Heart right ventricle (tissue), 16 donors: Measurements from ENCODE around the gene PROP1. TPM values are rescaled to one million over a fixed set of nuclear protein-coding genes. Genes with fewer than 3 reads are reported as not detected.
"Not testable (repeated sequence)": the region's sequence is repeated elsewhere in the genome, so short reads cannot be mapped to it uniquely, and the experiment has no call there.

ENCODE experiments used
- ATAC-seq, 8 donors: fragments of 200-7000 bp; cut with Tn5 transposase; one replicate each; pipeline ENCODE4 v1.9.1; 2020; ENCODE audit warnings: mild to moderate bottlenecking in 8 of 8, moderate library complexity in 8 of 8, moderate number of reproducible peaks in 1 of 8
- DNase-seq, 2 donors: peaks; one replicate each; pipeline ENCODE4 v3.0.0-alpha.2; 2020
- H3K27ac ChIP-seq, 10 donors: fragments of 200-600 bp; sonication (generic) in 2 of 10; one replicate each; pipeline versions ENCODE4 v1.5.0 to v1.8.0; 2020 to 2022; ENCODE audit warnings: mild to moderate bottlenecking in 3 of 10
- H3K27me3 ChIP-seq, 7 donors: fragments of 200-600 bp; one replicate each; pipeline ENCODE4 v1.8.0; 2021 to 2022; ENCODE audit warnings: mild to moderate bottlenecking in 2 of 7
- H3K36me3 ChIP-seq, 9 donors: fragments of 200-600 bp; sonication (generic) in 1 of 9; one replicate each; pipeline versions ENCODE4 v1.5.0 to v1.8.0; 2020 to 2022; ENCODE audit warnings: mild to moderate bottlenecking in 2 of 9
- H3K4me1 ChIP-seq, 9 donors: fragments of 200-600 bp; sonication (generic) in 1 of 9; one replicate each; pipeline versions ENCODE4 v1.5.0 to v1.8.0; 2020 to 2022; ENCODE audit warnings: mild to moderate bottlenecking in 4 of 9
- H3K4me3 ChIP-seq, 10 donors: fragments of 200-600 bp; sonication (generic) in 2 of 10; one replicate each; pipeline versions ENCODE4 v1.5.0 to v1.8.0; 2020 to 2022; ENCODE audit warnings: mild to moderate bottlenecking in 7 of 10, moderate library complexity in 2 of 10
- H3K9me3 ChIP-seq, 11 donors: fragments of 200-600 bp in 10 of 11; sonication (generic) in 2 of 11; one replicate each; pipeline versions ENCODE4 v1.5.0 to v1.8.0; 2013 to 2022; ENCODE audit warnings: mild to moderate bottlenecking in 2 of 11, control low read depth in 1 of 11, moderate library complexity in 1 of 11
- WGBS, 2 donors: extraction: QIAGEN DNeasy Blood & Tissue Kit; methylation state at CpG; one replicate each; pipeline ENCODE4 v1.1.7; 2013; ENCODE audit warnings: inconsistent platforms in 1 of 2; 5-methylcytosine and 5-hydroxymethylcytosine counted together
- intact Hi-C, 10 donors: fragments of 100-400 bp; cut with DNase I; formaldehyde crosslinking; loops; one replicate each; pipeline versions ENCODE4 v1.11.1 to v1.14.2; 2022
- polyA plus RNA-seq, 2 donors: library from polyadenylated mRNA; stranded (reverse); fragments of 200-250 nt; gene quantifications; one replicate each; pipeline ENCODE4 v1.2.3, GENCODE V29; 2013
- total RNA-seq, 10 donors: library from RNA; stranded (reverse); fragmentation: NEBNext Ultra II Directional in 3 of 10; extraction: Animal tissue kit (Norgen Biotek cat#: 25700) in 3 of 10; gene quantifications; one replicate each; pipeline versions ENCODE4 v1.2.1 to v1.2.4, GENCODE V29; 2021 to 2023
- donor health status: Arrhythmogenic right ventricular cardiomyopathy.
- donor health status: ischemic (EF 13 %, LVEDD 7.1; RV severe dilation, severe dysfunction).
- donor health status: healthy with polysubstance abuse.
- donor health status: DM: no; HTN: yes; CAD: no.
- donor health status: DM: no; HTN: no; CAD: no.
- donor health status: ischemic (EF 25% LVEDD 6.9; RV normal size, moderate dysfunction).
- donor health status: ischemic (EF 25% LVEDD 5.7; RV mildly dilated, moderate dysfunction).
- donor health status: healthy.
- donor health status: DM: yes; HTN: yes; CAD: no.
- donor health status: Ischemic cardiomyopathy.
- donor health status: ischemic (EF 35%, LVEDD 5.7; RV mildly dilated, moderate dysfunction).
- donor health status: nonischemic (EF 11% LVEDD 7.7; RV severe dilation, severe dysfunction).
- donor health status: DM: yes; HTN: yes; CAD: no.
- donor health status: PGD.
- donor health status: ischemic (EF 29% LVEDD 5.4; RV normal size, mild dysfunction).
- donor health status: nonischemic (EF 23%, LVEDD 6.1; RV moderate dilation, normal function).

PROP1 gene
- total and polyA plus RNA-seq, 12 donors, result not detected

- H3K27ac ChIP-seq, intact Hi-C loops, H3K9me3 ChIP-seq, DNase-seq, ATAC-seq, H3K27me3 ChIP-seq, H3K4me1 ChIP-seq, H3K4me3 ChIP-seq, H3K36me3 ChIP-seq: not testable (repeated sequence)
- 92 to 97% methylated on average over 13 of the region's 13 CpGs for WGBS, 2 donors
Observed at GRCh38 chr5:177945145-177945544, 50.9 kb downstream of the PROP1 start.

- H3K4me1 ChIP-seq, DNase-seq, H3K27me3 ChIP-seq, H3K36me3 ChIP-seq, intact Hi-C loops, H3K27ac ChIP-seq, H3K9me3 ChIP-seq: not testable (repeated sequence)
- H3K4me3 ChIP-seq, result peak overlapping the region in 9 of 10 donors; percentile 17 to 55 (median 43)
- peak in 4 of 8 donors; percentile 18 to 49 (median 28) for ATAC-seq
- 8 to 11% methylated on average over 30 to 38 of the region's 66 CpGs for WGBS, 2 donors
Observed at GRCh38 chr5:177943805-177944736, 52.0 kb downstream of the PROP1 start.

- WGBS, 2 donors, result 60 to 84% methylated on average over 2 of the region's 3 CpGs
- H3K27ac ChIP-seq, H3K36me3 ChIP-seq: not testable (repeated sequence)
Observed at GRCh38 chr5:177942896-177943295, 53.1 kb downstream of the PROP1 start.

More at GRCh38 chr5:177942896-177943295, 53.1 kb downstream of the PROP1 start:
- H3K4me3 ChIP-seq, H3K9me3 ChIP-seq, intact Hi-C loops, H3K4me1 ChIP-seq, DNase-seq, ATAC-seq: not testable (repeated sequence)
- peaks cover 0 to 11% (median 0%) of the 10 kb centered on the region in 7 donors for H3K27me3 ChIP-seq

Other genes with a start within 250 kb of the PROP1 start
- gene FAM153A, start 213.3 kb downstream of the PROP1 start, total RNA-seq, result 10 to 100 TPM in 1 of 10 donors, 1 to 10 TPM in 6, under 1 TPM in 1, not detected in 2; 0.98 to 12.4 (median 3.3) TPM
- gene FAM153A, start 213.3 kb downstream of the PROP1 start, polyA plus RNA-seq, result 1 to 10 TPM; 4.3 to 7.4 TPM
- gene N4BP3, start 117.3 kb upstream of the PROP1 start, total RNA-seq, result 1 to 10 TPM; 1.1 to 5.5 (median 2.5) TPM
- 1 to 10 TPM; 2.9 to 3.4 TPM for gene N4BP3, start 117.3 kb upstream of the PROP1 start, polyA plus RNA-seq
- gene RMND5B, start 134.8 kb upstream of the PROP1 start, total RNA-seq, result 10 to 100 TPM; 29.1 to 38.5 (median 32.8) TPM
- gene RMND5B, start 134.8 kb upstream of the PROP1 start, polyA plus RNA-seq, result 10 to 100 TPM; 29.3 to 34.2 TPM
- gene NHP2, start 157.6 kb upstream of the PROP1 start, total RNA-seq, result 10 to 100 TPM; 66.7 to 95.8 (median 74.5) TPM
- 100 to 1,000 TPM in 1 of 2 donors, 10 to 100 TPM in 1; 59.8 to 272 TPM for gene NHP2, start 157.6 kb upstream of the PROP1 start, polyA plus RNA-seq
- gene GMCL2, start 191.1 kb upstream of the PROP1 start, total RNA-seq, result not detected
- not detected for gene GMCL2, start 191.1 kb upstream of the PROP1 start, polyA plus RNA-seq
- gene HNRNPAB, start 208.3 kb upstream of the PROP1 start, total RNA-seq, result 100 to 1,000 TPM in 2 of 10 donors, 10 to 100 TPM in 8; 70.8 to 132 (median 81.4) TPM
- 100 to 1,000 TPM in 1 of 2 donors, 10 to 100 TPM in 1; 84.6 to 140 TPM for gene HNRNPAB, start 208.3 kb upstream of the PROP1 start, polyA plus RNA-seq
- gene PHYKPL, start 236.6 kb upstream of the PROP1 start, total RNA-seq, result 10 to 100 TPM; 30.5 to 50.6 (median 37.3) TPM
- 10 to 100 TPM; 24.8 to 59.8 TPM for gene PHYKPL, start 236.6 kb upstream of the PROP1 start, polyA plus RNA-seq